Endothelial cell of umbilical vein (primary cell): ENCODE data around the gene TEKTIP1. TPM values are rescaled to one million over a fixed set of nuclear protein-coding genes. Genes with fewer than 3 reads are reported as not detected.

Experiments used
- BruUV-seq: library from RNA; stranded (reverse); fragments of 400-500 nt; replicated peaks from 2 replicates; lab custom pipeline; 2021; lab: Mats Ljungman, UMichigan
- CTCF ChIA-PET: fragments of 300-600, 350-600 bp; sonication (Branson Sonifier 250); formaldehyde crosslinking; loops from one replicate; lab custom pipeline; 2021; ENCODE audit warnings: antibody characterized with exemption, inconsistent platforms; lab: Charles Lee
- POLR2A ChIA-PET: fragments of 300-600, 350-600 bp; sonication (Branson Sonifier 250); formaldehyde crosslinking; loops from one replicate; lab custom pipeline; 2021; ENCODE audit warnings: antibody characterized with exemption, inconsistent platforms; lab: Charles Lee
- DNase-seq: peaks from one replicate; pipeline ENCODE4 v3.0.0-alpha.2; 2011; ENCODE audit warnings: low read depth, low spot score
- FAIRE-seq: peaks from 2 replicates; lab custom pipeline; 2011; peaks lifted over from hg19 to GRCh38; lab: Jason Lieb, UNC
- H2AFZ ChIP-seq: 2 replicates; pipeline ENCODE4 v1.6.0; 2012; ENCODE audit warnings: low read depth, low read length, control low read depth, inconsistent platforms
- H3K27ac ChIP-seq: 2 replicates; pipeline ENCODE4 v1.5.1; 2011; ENCODE audit warnings: low read depth, mild to moderate bottlenecking, control low read depth, low read length, moderate library complexity; ENCODE audit not compliant: insufficient read depth
- H3K27me3 ChIP-seq, 2 experiments: 2 replicates each; pipeline versions ENCODE4 v1.6.0 to v1.6.1; 2011; ENCODE audit warnings: low read length in 2 of 2, mixed read lengths in 1 of 2; ENCODE audit not compliant: control insufficient read depth in 2 of 2, insufficient read depth in 2 of 2
- H3K36me3 ChIP-seq, 2 experiments: 2 replicates in 1 of 2; 3 replicates in 1 of 2; pipeline ENCODE4 v1.5.1; 2011; ENCODE audit warnings: low read length in 2 of 2, mild to moderate bottlenecking in 1 of 2, moderate library complexity in 1 of 2; ENCODE audit not compliant: control insufficient read depth in 2 of 2, insufficient read depth in 2 of 2; ENCODE audit errors: extremely low read depth in 1 of 2
- H3K4me1 ChIP-seq: 3 replicates; pipeline ENCODE4 v1.5.1; 2011; ENCODE audit warnings: mild to moderate bottlenecking, low read length; ENCODE audit not compliant: control insufficient read depth, insufficient read depth; ENCODE audit errors: extremely low read depth
- H3K4me2 ChIP-seq: 2 replicates; pipeline ENCODE4 v1.6.1; 2011; ENCODE audit warnings: low read length, control low read depth, mixed read lengths; ENCODE audit not compliant: insufficient read depth
- H3K4me3 ChIP-seq, 3 experiments: fragments of 200-600 bp in 1 of 3; sonication (generic), shearing (Covaris generic) in 1 of 3; replicated peaks in 1 of 3; 2 replicates each; pipeline ENCODE4 v1.5.1; 2011 to 2016; ENCODE audit warnings: control low read depth in 3 of 3, low read length in 3 of 3, mild to moderate bottlenecking in 2 of 3, inconsistent platforms in 1 of 3, low read depth in 1 of 3, moderate library complexity in 1 of 3; ENCODE audit not compliant: insufficient read depth in 1 of 3
- H3K79me2 ChIP-seq: 2 replicates; pipeline ENCODE4 v1.6.0; 2012; ENCODE audit warnings: low read length, inconsistent platforms; ENCODE audit not compliant: control insufficient read depth, insufficient read depth
- H3K9ac ChIP-seq: replicated peaks from 2 replicates; pipeline ENCODE3; 2011; ENCODE audit warnings: low read length, control low read depth; ENCODE audit not compliant: insufficient read depth; ENCODE audit errors: extremely low read depth
- H3K9me1 ChIP-seq: replicated peaks from 3 replicates; pipeline ENCODE4 v1.6.0; 2011; ENCODE audit warnings: mild to moderate bottlenecking, low read length; ENCODE audit not compliant: control insufficient read depth, insufficient read depth; ENCODE audit errors: extremely low read depth
- H3K9me3 ChIP-seq: replicated peaks from 2 replicates; pipeline ENCODE4 v1.5.1; 2012; ENCODE audit warnings: low read length, inconsistent platforms; ENCODE audit not compliant: control insufficient read depth, insufficient read depth
- H4K20me1 ChIP-seq: replicated peaks from 2 replicates; pipeline ENCODE3; 2011; ENCODE audit warnings: mild to moderate bottlenecking, low read length; ENCODE audit not compliant: control insufficient read depth, insufficient read depth; ENCODE audit errors: extremely low read depth
- CTCF ChIP-seq, 2 donors: IDR thresholded peaks; 1 replicate in 1 of 2; 2 replicates in 1 of 2; pipeline ENCODE4 v1.5.1; 2011; ENCODE audit warnings: low read length in 2 of 2, mild to moderate bottlenecking in 2 of 2, moderate library complexity in 2 of 2, control low read depth in 1 of 2, inconsistent platforms in 1 of 2, low read depth in 1 of 2; ENCODE audit not compliant: insufficient read depth in 1 of 2; ENCODE audit errors: extremely low read depth in 1 of 2
- EZH2 ChIP-seq: IDR thresholded peaks from 2 replicates; pipeline ENCODE4 v1.6.1; 2012; ENCODE audit warnings: borderline replicate concordance, low read depth, mild to moderate bottlenecking, moderate library complexity, low read length, inconsistent platforms; ENCODE audit not compliant: severe bottlenecking
- FOS ChIP-seq: IDR thresholded peaks from 2 replicates; pipeline ENCODE4 v1.6.1; 2011; ENCODE audit warnings: mild to moderate bottlenecking, low read length, moderate library complexity, borderline replicate concordance; ENCODE audit not compliant: insufficient read depth
- GATA2 ChIP-seq: IDR thresholded peaks from 2 replicates; pipeline ENCODE4 v1.7.0; 2011; ENCODE audit warnings: low read depth, mild to moderate bottlenecking, moderate library complexity, mixed read lengths, low read length; ENCODE audit not compliant: insufficient read length, insufficient read depth
- JUN ChIP-seq: IDR thresholded peaks from 2 replicates; pipeline ENCODE4 v1.6.1; 2011; ENCODE audit warnings: borderline replicate concordance, low read depth; ENCODE audit not compliant: insufficient read length, insufficient read depth
- MAX ChIP-seq: IDR thresholded peaks from 2 replicates; pipeline ENCODE4 v1.6.1; 2011; ENCODE audit not compliant: insufficient read depth, insufficient read length
- MYC ChIP-seq: IDR thresholded peaks from one replicate; pipeline ENCODE4 v1.6.1; 2011; ENCODE audit warnings: mild to moderate bottlenecking, low read depth, low read length
- POLR2A ChIP-seq: IDR thresholded peaks from 2 replicates; pipeline ENCODE4 v1.6.1; 2012; ENCODE audit warnings: low read depth, mild to moderate bottlenecking, control low read depth, low read length
- POLR2AphosphoS5 ChIP-seq: IDR thresholded peaks from 2 replicates; pipeline ENCODE4 v1.6.1; 2012; ENCODE audit warnings: low read depth, mild to moderate bottlenecking, control low read depth, low read length, moderate library complexity; ENCODE audit not compliant: insufficient read depth
- dilution Hi-C: fragments of 300-500 bp; cut with MboI; formaldehyde crosslinking; loops from one replicate; pipeline ENCODE4 v1.15.0; 2019; ENCODE audit warnings: low sequenced_read_pairs; ENCODE audit not compliant: extremely low pct_ligation_motif_present
- intact Hi-C: fragments of 100-400 bp; cut with micrococcal nuclease; formaldehyde crosslinking; loops from one replicate; pipeline ENCODE4 v1.10.0; 2022
- polyA plus RNA-seq, 4 experiments: library from polyadenylated mRNA; depleted of rRNA in 3 of 4; stranded (reverse) in 3 of 4; unstranded in 1 of 4; fragments of >200 nt; gene quantifications; 2 replicates each; pipeline versions ENCODE4 v1.2.1 to v1.2.3, GENCODE V29; 2011 to 2012; ENCODE audit warnings: missing spikeins in 1 of 4
- total RNA-seq: library from RNA; stranded (reverse); gene quantifications from 2 replicates; pipeline ENCODE4 v1.2.3, GENCODE V29; 2021

Gene TEKTIP1
- total and polyA plus RNA-seq, 2 donors (not counting 3 experiments of a cell fraction or from before 2014, with no cell fraction given), result 0.73 TPM; not detected in 1

- H3K4me1 ChIP-seq, result peaks cover 5% of the 10 kb centered on the region
- no peak overlapping the region for H3K4me3 ChIP-seq
- FAIRE-seq, result no peak
Measured at GRCh38 chr19:3510727-3511126, 28.2 kb upstream of the TEKTIP1 start.

More at GRCh38 chr19:3510727-3511126, 28.2 kb upstream of the TEKTIP1 start:
- BruUV-seq, result no TSS peak
- Histone ChIP-seq H3K27me3 (no peaks in the 10 kb centered on the region), H4K20me1 (no peaks in the 10 kb centered on the region), H3K36me3 (peaks cover 0 to 13% of the 10 kb centered on the region in 2 experiments), H3K9ac (no peak overlapping the region), H2AFZ (no peak overlapping the region), H3K4me2 (no peak overlapping the region), H3K79me2 (peaks cover 93% of the 10 kb centered on the region), H3K9me3 (no peaks in the 10 kb centered on the region), H3K27ac (no peak overlapping the region), H3K9me1 (no peaks in the 10 kb centered on the region)
- TF ChIP-seq POLR2AphosphoS5 (no peak), MYC (no peak), MAX (no peak), JUN (no peak), EZH2 (no peak), FOS (no peak), POLR2A (no peak), GATA2 (no peak), CTCF (IDR thresholded peaks at IDR 0.05; ENCODE audit: extremely low read depth in 1 of 2, insufficient read depth in 1 of 2, low read depth in 1 of 2, low read length in 2 of 2) (no peak)
- CTCF ChIA-PET, result no interaction called here
- intact Hi-C loops, result no loop called here
- POLR2A ChIA-PET, result no interaction called here
- dilution Hi-C loops, result no loop called here
- no peak for DNase-seq
